ENCODE results near the gene MET.

MET gene

GRCh38 chr7:116843378-116843777 lies 171.4 kb downstream of the MET start:
- CTCF ChIA-PET: no interaction called here
- TF ChIP-seq ZEB2 (tag by site-specific recombination; IDR thresholded peaks at IDR 0.05): no peak
- TF ChIP-seq REST (tag by site-specific recombination; IDR thresholded peaks at IDR 0.05): no peak
- TF ChIP-seq MZF1 (tag by site-specific recombination; IDR thresholded peaks at IDR 0.05; ENCODE audit: borderline replicate concordance): no peak
- no peak for TF ChIP-seq ZNF514 (tag by site-specific recombination; IDR thresholded peaks at IDR 0.05)
- TF ChIP-seq ZNF169 (tag by site-specific recombination; IDR thresholded peaks at IDR 0.05): no peak
- no peak for TF ChIP-seq ZNF473 (tag by site-specific recombination; IDR thresholded peaks at IDR 0.05)
- no peak for TF ChIP-seq ZFP69B (tag by site-specific recombination; IDR thresholded peaks at IDR 0.05)
- TF ChIP-seq ZNF692 (tag by site-specific recombination; IDR thresholded peaks at IDR 0.05): no peak
- TF ChIP-seq ZNF530 (tag by site-specific recombination; IDR thresholded peaks at IDR 0.05; ENCODE audit: low read depth): no peak
- no peak for TF ChIP-seq SETDB1 (IDR thresholded peaks at IDR 0.05; ENCODE audit: insufficient read length, low read length)
- no peak for TF ChIP-seq PRDM6 (tag by site-specific recombination; IDR thresholded peaks at IDR 0.05)
- TF ChIP-seq ZNF843 (tag by site-specific recombination; IDR thresholded peaks at IDR 0.05): no peak
- TF ChIP-seq ZNF114 (tag by site-specific recombination; IDR thresholded peaks at IDR 0.05): no peak
- TF ChIP-seq PRDM10 (tag by site-specific recombination; IDR thresholded peaks at IDR 0.05): no peak
- no peak for TF ChIP-seq ZNF654 (tag by site-specific recombination; IDR thresholded peaks at IDR 0.05; ENCODE audit: low read depth)
- TF ChIP-seq ZNF785 (tag by site-specific recombination; IDR thresholded peaks at IDR 0.05): no peak
- no peaks in the 10 kb centered on the region for H3K9me3 ChIP-seq (ENCODE audit: control insufficient read depth, insufficient read depth, low read depth, low read length)
- no peak overlapping the region for H3K4me3 ChIP-seq (ENCODE audit: low read depth, low read length)
- POLR2A ChIA-PET: no interaction called here
- no peaks in the 10 kb centered on the region for H3K36me3 ChIP-seq (ENCODE audit: control insufficient read depth in 2 of 2, insufficient read depth in 1 of 2, low read length in 2 of 2)
- H3K27ac ChIP-seq (ENCODE audit: extremely low read depth, low read depth, low read length): no peak overlapping the region
- H3K4me1 ChIP-seq (ENCODE audit: control insufficient read depth, insufficient read depth, low read length): no peaks in the 10 kb centered on the region

Data from HEK293 (cell line).